Measurements from ENCODE around the gene CES1.
"Not testable (repeated sequence)": the region's sequence is repeated elsewhere in the genome, so short reads cannot be mapped to it uniquely, and the experiment has no call there.

The CES1 gene

GRCh38 chr16:55830658-55831294, 2.1 kb downstream of the CES1 start:
- no peak for DNase-seq (ENCODE audit: low spot score)

GRCh38 chr16:55829232-55829631, 3.7 kb downstream of the CES1 start:
- not testable (repeated sequence) for DNase-seq (ENCODE audit: low spot score)

DNA sequence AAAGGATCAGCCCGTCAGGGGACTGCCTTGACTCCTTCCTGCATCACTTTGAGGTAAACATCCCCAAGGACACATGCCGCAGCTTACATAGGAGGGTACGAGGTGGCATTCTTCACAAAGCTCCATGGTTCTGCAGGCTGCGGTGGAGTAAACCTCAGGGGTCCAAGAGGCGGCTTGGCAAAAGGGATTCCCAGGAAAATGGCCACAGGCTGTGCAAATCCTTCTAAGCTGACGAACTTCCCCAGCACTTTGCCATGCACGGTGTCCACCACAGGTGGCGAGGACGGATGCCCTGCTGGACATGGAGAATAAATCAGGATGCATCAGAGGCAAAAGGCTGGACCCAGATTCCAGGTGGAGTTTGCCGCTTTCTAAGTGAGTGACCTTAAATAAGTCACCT, 4.2 kb downstream of the CES1 start:
- DNase-seq (ENCODE audit: low spot score), result no peak

GRCh38 chr16:55825115-55825728, 7.7 kb downstream of the CES1 start:
- no peak for DNase-seq (ENCODE audit: low spot score)

GRCh38 chr16:55824473-55825000, 8.4 kb downstream of the CES1 start:
- no peak for DNase-seq (ENCODE audit: low spot score)

DNA sequence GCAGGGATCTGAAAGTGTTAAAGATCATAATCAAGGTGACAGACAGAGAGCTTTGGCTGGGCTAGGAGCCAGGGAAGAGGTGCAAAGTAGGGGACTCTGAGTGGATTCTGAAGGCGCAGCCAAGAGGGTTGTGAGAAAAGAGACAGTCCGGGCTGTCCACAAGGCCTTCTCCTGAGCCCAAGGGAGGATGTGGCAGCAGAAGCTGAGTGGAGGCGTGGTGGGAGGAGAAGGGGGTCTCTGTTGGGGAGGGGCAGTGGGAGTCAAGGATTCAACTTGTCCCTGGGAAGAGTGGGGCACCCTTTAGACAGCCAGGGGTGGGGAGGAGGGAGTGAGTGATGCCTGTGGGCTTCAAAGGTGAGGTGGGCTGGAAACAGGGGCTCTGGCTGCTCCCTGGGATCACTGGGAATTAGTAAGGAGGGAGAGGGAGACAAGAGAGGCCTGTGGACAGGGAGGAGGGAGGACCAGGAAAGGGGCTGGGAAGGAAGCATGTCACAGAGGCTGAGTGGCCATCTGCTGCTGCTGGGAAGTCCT, 10.6 kb downstream of the CES1 start:
- DNase-seq (ENCODE audit: low spot score), result no peak

GRCh38 chr16:55821210-55821609, 11.7 kb downstream of the CES1 start:
- no peak for DNase-seq (ENCODE audit: low spot score)

DNA sequence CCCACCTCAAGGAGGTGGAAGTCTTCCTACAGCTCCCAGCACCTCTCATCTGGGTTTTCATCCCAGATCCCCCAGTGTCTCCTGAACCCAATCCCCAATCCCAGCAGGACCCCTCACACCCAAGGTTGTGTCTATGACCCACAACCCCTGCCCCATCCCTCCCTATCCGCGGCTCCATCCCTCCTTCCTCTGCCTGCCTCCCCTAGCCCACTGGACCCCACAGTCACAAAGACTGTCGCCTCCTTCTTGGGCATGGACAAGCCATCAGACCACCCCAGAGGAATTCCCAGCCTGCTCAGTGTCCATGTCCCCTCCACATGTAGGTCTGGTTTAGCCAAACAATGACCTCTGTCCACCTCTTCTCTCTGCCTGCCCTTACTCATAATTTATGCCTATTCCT, 12.3 kb downstream of the CES1 start:
- DNase-seq (ENCODE audit: low spot score), result no peak

GRCh38 chr16:55817236-55817912, 15.5 kb downstream of the CES1 start:
- no peak for DNase-seq (ENCODE audit: low spot score)

DNA sequence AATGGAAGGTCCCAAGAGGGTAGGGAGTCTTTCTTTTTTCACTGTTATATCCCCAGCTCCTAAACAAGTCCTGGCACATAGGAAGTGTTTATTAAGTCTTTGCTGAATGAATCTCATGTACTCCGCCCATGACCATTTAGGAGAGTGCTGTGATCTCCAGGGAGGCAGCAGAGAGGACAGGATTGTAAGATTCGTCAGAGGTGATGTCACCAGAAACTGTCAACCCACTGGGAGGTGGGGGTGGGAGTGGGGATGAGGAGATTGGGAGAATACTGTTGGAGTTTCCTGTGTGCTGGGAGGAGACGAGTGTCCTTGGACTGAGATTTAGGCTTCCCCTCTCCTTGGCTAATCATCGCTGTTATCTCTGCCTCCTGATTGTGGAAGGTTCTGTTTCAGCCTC, 16.7 kb downstream of the CES1 start:
- not testable (repeated sequence) for DNase-seq (ENCODE audit: low spot score)

DNA sequence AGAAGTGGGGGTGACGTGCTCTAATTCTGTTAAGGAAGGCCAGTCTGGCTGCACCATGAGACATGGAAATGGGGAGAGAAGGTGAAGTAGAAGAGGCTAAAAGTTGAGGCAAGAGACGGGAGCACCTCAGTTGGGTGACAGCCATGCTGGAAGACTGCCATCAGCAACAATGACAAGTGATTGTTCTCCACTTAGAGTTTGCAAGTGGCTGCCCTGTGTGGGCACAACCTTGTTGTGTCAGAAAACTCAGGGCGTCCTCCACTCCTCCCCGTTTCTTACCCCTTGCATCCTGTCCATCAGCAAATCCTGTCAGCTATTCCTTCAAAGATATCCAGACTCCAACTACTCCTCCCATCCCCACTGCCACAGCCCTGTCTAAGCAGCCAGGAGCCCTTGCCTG, 17.6 kb downstream of the CES1 start:
- no peak for DNase-seq (ENCODE audit: low spot score)

DNA sequence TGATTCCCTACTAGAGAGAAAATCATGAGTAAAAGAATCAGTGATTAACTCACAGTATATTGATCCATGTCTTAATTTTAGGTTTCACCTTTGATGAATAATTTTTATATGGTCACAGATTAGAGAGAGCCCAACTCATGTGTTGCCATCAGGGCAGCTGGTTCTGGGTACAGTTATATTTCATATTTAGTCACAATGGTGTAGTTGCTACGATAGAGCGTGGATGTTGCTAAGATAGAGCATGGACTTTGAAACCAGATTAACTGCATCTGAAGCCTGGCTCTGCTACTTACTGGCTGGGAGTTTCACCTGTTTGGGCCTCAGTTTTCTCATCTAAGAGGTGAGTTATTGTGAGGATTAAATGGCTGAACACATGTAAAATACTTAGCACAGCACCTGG, 18.7 kb downstream of the CES1 start:
- not testable (repeated sequence) for DNase-seq (ENCODE audit: low spot score)

DNA sequence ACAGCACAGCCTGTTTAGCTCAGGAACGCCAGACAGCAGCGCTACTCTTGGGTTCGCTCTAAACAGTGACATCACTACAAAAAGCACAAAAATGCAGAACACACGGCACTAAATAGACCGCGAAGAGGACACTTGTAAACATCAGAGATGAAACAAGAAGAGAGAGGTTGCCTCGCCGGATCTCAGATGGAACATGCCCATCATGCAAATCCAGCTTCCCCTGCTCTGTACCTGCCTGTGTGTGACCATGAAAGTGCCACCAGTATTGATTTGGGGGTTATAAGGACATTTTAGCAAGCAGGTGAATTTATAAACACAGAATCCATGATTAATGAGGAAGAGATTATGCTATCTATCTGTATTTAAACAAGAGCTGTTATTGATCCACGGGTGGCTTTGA, 19.2 kb downstream of the CES1 start:
- DNase-seq (ENCODE audit: low spot score), result not testable (repeated sequence)

DNA sequence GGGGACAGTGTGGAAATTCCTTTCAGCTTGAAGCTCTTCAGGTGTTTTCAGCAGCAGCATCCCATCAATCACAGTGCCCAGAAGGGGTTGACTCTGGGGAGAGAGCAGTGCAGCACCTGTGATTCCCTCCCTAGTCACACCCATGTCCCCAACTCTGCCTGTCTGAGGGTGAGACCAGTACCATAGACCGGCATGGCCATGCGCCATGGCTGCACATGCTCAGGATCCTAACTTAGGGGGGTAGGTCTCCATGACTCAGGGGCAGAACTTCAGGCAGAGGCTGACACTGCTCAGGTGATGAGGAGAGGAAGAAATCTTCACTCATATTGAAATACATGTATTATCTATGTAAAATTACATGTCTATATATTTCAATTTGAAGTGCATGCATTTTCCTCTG, 19.9 kb downstream of the CES1 start:
- no peak for DNase-seq (ENCODE audit: low spot score)

GRCh38 chr16:55811811-55812210, 21.1 kb downstream of the CES1 start:
- DNase-seq (ENCODE audit: low spot score), result no peak

GRCh38 chr16:55810451-55810961, 22.4 kb downstream of the CES1 start:
- DNase-seq (ENCODE audit: low spot score), result no peak

GRCh38 chr16:55809851-55810250, 23.0 kb downstream of the CES1 start:
- no peak for DNase-seq (ENCODE audit: low spot score)

DNA sequence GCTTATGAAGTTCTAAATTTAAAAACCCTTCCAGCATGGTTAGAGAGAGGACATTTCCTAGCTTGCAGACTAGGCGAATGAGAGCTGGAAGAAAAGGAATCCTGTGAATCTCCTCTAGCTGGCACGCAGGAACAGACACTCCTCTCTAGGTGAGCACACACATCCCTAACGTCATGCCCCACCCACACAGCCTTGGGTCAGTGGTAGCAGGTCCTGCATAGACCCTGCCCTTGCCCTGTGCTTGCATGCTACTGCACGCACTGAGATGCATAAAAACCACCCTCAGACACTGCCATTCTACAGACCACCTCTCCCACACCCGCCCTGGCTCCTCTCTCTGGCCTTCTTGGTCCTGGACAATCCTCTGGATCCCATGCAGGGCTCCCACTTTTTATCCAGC, 23.5 kb downstream of the CES1 start:
- no peak for DNase-seq (ENCODE audit: low spot score)

- not testable (repeated sequence) for DNase-seq (ENCODE audit: low spot score)
Observed at GRCh38 chr16:55808286-55808685, 24.6 kb downstream of the CES1 start.

GRCh38 chr16:55805104-55805503, 27.8 kb downstream of the CES1 start:
- not testable (repeated sequence) for DNase-seq (ENCODE audit: low spot score)

DNA sequence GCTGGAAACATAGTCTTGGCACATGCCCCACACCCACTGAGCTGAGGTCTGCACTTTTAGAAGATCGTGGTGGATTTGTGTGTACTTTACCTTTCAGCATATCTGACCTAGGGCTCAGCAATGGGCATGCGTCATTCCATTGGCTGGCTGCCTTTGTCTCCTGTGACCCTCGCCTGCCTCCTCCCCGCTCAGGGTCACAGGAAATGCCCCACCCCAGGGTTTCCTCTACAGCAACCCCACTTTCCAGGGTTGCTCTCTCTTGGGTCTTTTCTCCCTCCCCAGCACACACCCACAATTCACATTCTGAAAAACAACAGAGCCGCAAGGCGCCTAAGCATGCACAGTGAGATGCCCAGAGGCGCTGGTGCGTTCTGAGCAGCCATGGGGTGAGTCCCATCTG, 29.2 kb downstream of the CES1 start:
- DNase-seq (ENCODE audit: low spot score), result not testable (repeated sequence)

- DNase-seq (ENCODE audit: low spot score), result not testable (repeated sequence)
Observed at GRCh38 chr16:55792934-55793374, 39.9 kb downstream of the CES1 start.

DNA sequence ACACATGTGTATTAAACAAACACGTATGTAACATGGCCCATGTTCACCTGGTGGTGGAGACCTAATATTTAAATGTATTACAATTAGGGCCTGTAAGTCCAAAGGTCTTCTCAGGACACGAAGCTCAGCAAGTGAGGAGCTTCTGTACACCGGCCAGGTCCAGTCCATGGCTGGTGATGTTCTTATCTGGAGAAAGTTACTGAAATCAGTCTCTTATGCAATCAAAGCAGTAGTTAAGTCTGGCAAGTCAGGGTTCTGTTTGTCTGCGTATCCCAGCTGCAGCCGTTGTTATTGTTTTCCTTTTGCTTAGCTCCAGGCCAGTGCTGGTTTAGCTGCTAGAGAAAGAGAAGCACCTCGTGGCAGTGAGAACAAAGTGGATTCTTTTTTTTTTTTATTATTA, 41.4 kb downstream of the CES1 start:
- DNase-seq (ENCODE audit: low spot score), result not testable (repeated sequence)

Measured in pons (tissue), 1 donor.